OCI-LY7 (cell line): Measurements from ENCODE around the gene TMEM150C. TPM values are rescaled to one million over a fixed set of nuclear protein-coding genes. Genes with fewer than 3 reads are reported as not detected.
"Not testable (repeated sequence)": the region's sequence is repeated elsewhere in the genome, so short reads cannot be mapped to it uniquely, and the experiment has no call there.

Experiments used
- BruUV-seq: library from RNA; stranded (reverse); fragments of 400-500 nt; replicated peaks from 2 replicates; lab custom pipeline; 2021; lab: Mats Ljungman, UMichigan
- CTCF ChIA-PET: fragments of 300-600 bp; sonication (Branson Sonifier 250); formaldehyde crosslinking; loops from one replicate; lab custom pipeline; 2022; ENCODE audit warnings: antibody characterized with exemption; ENCODE audit not compliant: unreplicated experiment; lab: Charles Lee
- POLR2A ChIA-PET: fragments of 300-600 bp; sonication (Branson Sonifier 250); formaldehyde crosslinking; loops from one replicate; lab custom pipeline; 2022; ENCODE audit warnings: antibody characterized with exemption; lab: Charles Lee
- DNase-seq: peaks from one replicate; pipeline ENCODE4 v3.0.0-alpha.2; 2015; ENCODE audit warnings: low spot score
- H2AFZ ChIP-seq: fragments of 200-600 bp; sonication (generic), shearing (Covaris generic); 2 replicates; pipeline ENCODE4 v1.6.1; 2014; ENCODE audit warnings: mild to moderate bottlenecking, antibody characterized with exemption, low read length, moderate library complexity
- H3K27ac ChIP-seq: fragments of 200-600 bp; sonication (generic); 2 replicates; pipeline ENCODE4 v1.5.1; 2014; ENCODE audit warnings: mixed run types, low read depth, mild to moderate bottlenecking, moderate library complexity, low read length, inconsistent platforms; ENCODE audit not compliant: poor library complexity, severe bottlenecking
- H3K36me3 ChIP-seq: fragments of 200-600 bp; sonication (generic); 2 replicates; pipeline ENCODE4 v1.6.1; 2014; ENCODE audit warnings: mild to moderate bottlenecking, antibody characterized with exemption, low read length, moderate library complexity, mixed read lengths; ENCODE audit not compliant: insufficient read depth
- H3K4me1 ChIP-seq: fragments of 200-600 bp; sonication (generic); 2 replicates; pipeline ENCODE4 v1.5.1; 2014; ENCODE audit warnings: mild to moderate bottlenecking, low read length; ENCODE audit not compliant: insufficient read depth, poor library complexity, severe bottlenecking
- H3K4me2 ChIP-seq: fragments of 200-600 bp; sonication (generic); 2 replicates; pipeline ENCODE4 v1.6.1; 2014; ENCODE audit warnings: mild to moderate bottlenecking, low read length
- H3K4me3 ChIP-seq: fragments of 200-600 bp; sonication (generic); 2 replicates; pipeline ENCODE4 v1.5.1; 2014; ENCODE audit warnings: mild to moderate bottlenecking, low read depth, low read length; ENCODE audit not compliant: poor library complexity, severe bottlenecking
- H3K79me2 ChIP-seq: fragments of 200-600 bp; sonication (generic); 2 replicates; pipeline ENCODE4 v1.6.1; 2016; ENCODE audit warnings: low read depth, mild to moderate bottlenecking, low read length, moderate library complexity, mixed read lengths; ENCODE audit not compliant: insufficient read depth
- H3K9me2 ChIP-seq: fragments of 200-600 bp; sonication (generic); 2 replicates; pipeline ENCODE4 v1.6.1; 2016; ENCODE audit warnings: mild to moderate bottlenecking, low read length, mixed read lengths; ENCODE audit not compliant: insufficient read depth
- H3K9me3 ChIP-seq: fragments of 200-600 bp; sonication (generic); 2 replicates; pipeline ENCODE4 v1.6.1; 2014; ENCODE audit warnings: mild to moderate bottlenecking, mixed run types, low read length, mixed read lengths
- H4K20me1 ChIP-seq: fragments of 200-600 bp; sonication (generic); 2 replicates; pipeline ENCODE4 v1.6.1; 2014; ENCODE audit warnings: mild to moderate bottlenecking, antibody characterized with exemption, low read length, moderate library complexity, mixed read lengths; ENCODE audit not compliant: insufficient read depth
- CTCF ChIP-seq: fragments of 200-600 bp; sonication (generic); conservative IDR thresholded peaks from 2 replicates; pipeline ENCODE4 v1.5.1; 2014; ENCODE audit warnings: mild to moderate bottlenecking, antibody characterized with exemption, low read length, moderate library complexity, mixed read lengths
- EZH2phosphoT487 ChIP-seq: fragments of 200-600 bp; sonication (generic); IDR thresholded peaks from 2 replicates; pipeline ENCODE4 v1.6.1; 2018; ENCODE audit warnings: low read depth, borderline replicate concordance, mild to moderate bottlenecking, mixed run types, antibody characterized with exemption, low read length, moderate library complexity, mixed read lengths
- intact Hi-C: fragments of 100-400 bp; cut with micrococcal nuclease; formaldehyde crosslinking; loops from one replicate; pipeline ENCODE4 v1.10.0; 2022; ENCODE audit not compliant: unreplicated experiment
- total RNA-seq, 2 experiments: library from RNA; depleted of rRNA in 1 of 2; stranded (reverse); fragments of >200 nt in 1 of 2; shearing (Covaris generic) in 1 of 2; gene quantifications; 2 replicates each; pipeline ENCODE4 v1.2.3, GENCODE V29; 2014 to 2022

Gene TMEM150C
- total RNA-seq, 2 experiments from 2014 or later: not detected

- CTCF ChIA-PET: no interaction called here
- BruUV-seq: no TSS peak
- Histone ChIP-seq H2AFZ (no peak overlapping the region), H3K9me2 (no peaks in the 10 kb centered on the region), H3K9me3 (no peaks in the 10 kb centered on the region), H3K4me2 (no peak overlapping the region), H4K20me1 (no peaks in the 10 kb centered on the region), H3K36me3 (peaks cover 4% of the 10 kb centered on the region; the same call in 1 of the 2 replicates), H3K79me2 (no peaks in the 10 kb centered on the region), H3K4me1 (no peaks in the 10 kb centered on the region), H3K27ac (no peak overlapping the region), H3K4me3 (no peak overlapping the region)
- intact Hi-C loops: no loop called here
- no peak for DNase-seq
- POLR2A ChIA-PET: interaction anchor here (0.7 kb wide), 1 partner anchor 196 kb away, joined by 3 read pairs; no protein-coding TSS in a partner anchor
- TF ChIP-seq CTCF: no peak
- TF ChIP-seq EZH2phosphoT487: no peak
Observed at GRCh38 chr4:82473621-82474164, 88.1 kb downstream of the TMEM150C start.

- BruUV-seq, intact Hi-C loops, H3K27ac ChIP-seq, H4K20me1 ChIP-seq, H2AFZ ChIP-seq, H3K79me2 ChIP-seq, CTCF ChIA-PET, H3K36me3 ChIP-seq, H3K4me2 ChIP-seq, DNase-seq, H3K4me3 ChIP-seq, POLR2A ChIA-PET, H3K4me1 ChIP-seq, H3K9me2 ChIP-seq, H3K9me3 ChIP-seq: not testable (repeated sequence)
Observed at GRCh38 chr4:82473080-82473479, 88.7 kb downstream of the TMEM150C start.

GRCh38 chr4:82469791-82470345, 91.9 kb downstream of the TMEM150C start:
- no TSS peak for BruUV-seq
- ChIA-PET CTCF (no interaction called here), POLR2A (interaction anchor here (0.8 kb wide), 1 partner anchor 121 kb away, joined by 3 read pairs; no protein-coding TSS in a partner anchor)
- Histone ChIP-seq H3K79me2 (no peaks in the 10 kb centered on the region), H3K9me3 (0 out of 2 replicates have a peak, but pooled peaks cover 12% of the 10 kb centered on the region), H3K4me1 (no peaks in the 10 kb centered on the region), H3K36me3 (peaks cover 39% of the 10 kb centered on the region), H3K9me2 (no peaks in the 10 kb centered on the region), H3K27ac (no peak overlapping the region), H2AFZ (no peak overlapping the region), H4K20me1 (no peaks in the 10 kb centered on the region), H3K4me2 (no peak overlapping the region), H3K4me3 (no peak overlapping the region)
- intact Hi-C loops: loop anchor here (10.0 kb wide), 1 partner anchor 815 kb away; the partner anchor contains the start of gene COQ2
- no peak for DNase-seq
- TF ChIP-seq EZH2phosphoT487 (no peak), CTCF (no peak)
